Measurements from ENCODE around the gene RAF1. TPM values are rescaled to one million over a fixed set of nuclear protein-coding genes. Genes with fewer than 3 reads are reported as not detected.

Gene RAF1
- total and polyA plus RNA-seq, 2 of the 13 experiments (the other 11 are each of a cell fraction or from before 2014, with no cell fraction given) = 72.2 to 91.4 TPM

DNA sequence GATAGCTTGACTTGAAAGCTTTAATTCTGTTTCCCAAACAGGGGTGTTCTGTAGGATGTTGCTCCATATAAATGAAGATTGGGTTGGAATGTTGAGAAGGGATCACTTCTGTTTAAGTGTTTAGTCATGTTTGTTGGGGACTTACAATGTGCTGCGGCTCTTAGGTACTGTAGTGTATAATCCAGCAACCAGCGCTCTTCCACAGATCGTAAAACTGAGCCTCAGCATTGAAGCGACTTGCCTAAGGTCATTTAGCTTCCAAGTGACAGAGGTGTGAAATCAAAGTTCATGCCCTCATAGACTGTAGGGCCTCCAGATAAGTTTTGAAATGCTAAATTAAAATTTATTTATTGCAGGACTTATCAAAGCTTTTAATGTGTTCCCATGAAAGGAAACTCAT is 105.2 kb downstream of the RAF1 start:
- H3K4me3 ChIP-seq (replicated peaks in 1 of 3; ENCODE audit: insufficient read depth in 1 of 3, low read depth in 2 of 3, low read length in 3 of 3) = peak overlapping the region; percentile 88 to 97 (median 91)
- peaks cover 49% of the 10 kb centered on the region for H4K20me1 ChIP-seq (ENCODE audit: insufficient read depth, low read length)
- H3K36me3 ChIP-seq (replicated peaks in 1 of 2; ENCODE audit: control insufficient read depth in 1 of 2, insufficient read depth in 2 of 2, low read length in 2 of 2) = no peaks in the 10 kb centered on the region
- peak overlapping the region; percentile 88 for H3K4me2 ChIP-seq (ENCODE audit: low read depth, low read length)
- FAIRE-seq (no peak), ATAC-seq (no peak), DNase-seq (ENCODE audit: low spot score) (no peak)
- TF ChIP-seq ZNF350 (CRISPR knock-in tag; IDR thresholded peaks at IDR 0.05; ENCODE audit: borderline replicate concordance, low read depth) = no peak
- no peak for TF ChIP-seq ZNF549 (CRISPR knock-in tag; IDR thresholded peaks at IDR 0.05)
- no peak for TF ChIP-seq PCBP1 (IDR thresholded peaks at IDR 0.05; ENCODE audit: borderline replicate concordance, low read depth, low read length)
- TF ChIP-seq, protein P1, sequence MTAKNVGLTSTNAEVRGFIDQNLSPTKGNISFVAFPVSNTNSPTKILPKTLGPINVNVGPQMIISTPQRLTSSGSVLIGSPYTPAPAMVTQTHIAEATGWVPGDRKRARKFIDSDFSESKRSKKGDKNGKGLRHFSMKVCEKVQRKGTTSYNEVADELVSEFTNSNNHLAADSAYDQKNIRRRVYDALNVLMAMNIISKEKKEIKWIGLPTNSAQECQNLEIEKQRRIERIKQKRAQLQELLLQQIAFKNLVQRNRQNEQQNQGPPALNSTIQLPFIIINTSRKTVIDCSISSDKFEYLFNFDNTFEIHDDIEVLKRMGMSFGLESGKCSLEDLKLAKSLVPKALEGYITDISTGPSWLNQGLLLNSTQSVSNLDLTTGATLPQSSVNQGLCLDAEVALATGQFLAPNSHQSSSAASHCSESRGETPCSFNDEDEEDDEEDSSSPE (CRISPR knock-in tag; IDR thresholded peaks at IDR 0.05) = no peak
- no peak for TF ChIP-seq RARA (CRISPR knock-in tag; IDR thresholded peaks at IDR 0.05)
- TF ChIP-seq NBN (conservative IDR thresholded peaks at IDR 0.05) = no peak
- H2AFZ ChIP-seq (ENCODE audit: low read length) = no peak overlapping the region
- H3K27me3 ChIP-seq (ENCODE audit: control insufficient read depth in 1 of 2, insufficient read depth in 2 of 2, low read length in 2 of 2) = no peaks in the 10 kb centered on the region; a peak in 1 of 5 replicates
- in situ Hi-C loops (cut with HindIII; ENCODE audit: extremely low pct_ligation_motif_present, low pct_unique_long_range_greater_than_20kb) = no loop called here
- peak overlapping the region; percentile 94 for H3K27ac ChIP-seq (ENCODE audit: extremely low read length, insufficient read depth, low read length)
- BruUV-seq (replicated peaks) = no TSS peak
- intact Hi-C loops (cut with micrococcal nuclease; ENCODE audit: unreplicated experiment) = loop anchor here (5.0 kb wide), 1 partner anchor 104 kb away; the partner anchor contains the start of gene RAF1
- peaks cover 59% of the 10 kb centered on the region for H3K4me1 ChIP-seq (ENCODE audit: insufficient read depth, low read length)
- CTCF ChIA-PET (ENCODE audit: low intra/inter-chr PET ratio, low total read pairs) = no interaction called here
- H3K9me3 ChIP-seq (ENCODE audit: low read length) = no peaks in the 10 kb centered on the region
- WGBS (ENCODE audit: low lambda C conversion rate) = 37% methylated on average over 4 of the region's 4 CpGs
- POLR2A ChIA-PET = no interaction called here
- H3K9ac ChIP-seq (ENCODE audit: insufficient read depth, low read depth, low read length) = peak overlapping the region; percentile 94
- H3K79me2 ChIP-seq (ENCODE audit: insufficient read depth, low read length) = peaks cover 65% of the 10 kb centered on the region

DNA sequence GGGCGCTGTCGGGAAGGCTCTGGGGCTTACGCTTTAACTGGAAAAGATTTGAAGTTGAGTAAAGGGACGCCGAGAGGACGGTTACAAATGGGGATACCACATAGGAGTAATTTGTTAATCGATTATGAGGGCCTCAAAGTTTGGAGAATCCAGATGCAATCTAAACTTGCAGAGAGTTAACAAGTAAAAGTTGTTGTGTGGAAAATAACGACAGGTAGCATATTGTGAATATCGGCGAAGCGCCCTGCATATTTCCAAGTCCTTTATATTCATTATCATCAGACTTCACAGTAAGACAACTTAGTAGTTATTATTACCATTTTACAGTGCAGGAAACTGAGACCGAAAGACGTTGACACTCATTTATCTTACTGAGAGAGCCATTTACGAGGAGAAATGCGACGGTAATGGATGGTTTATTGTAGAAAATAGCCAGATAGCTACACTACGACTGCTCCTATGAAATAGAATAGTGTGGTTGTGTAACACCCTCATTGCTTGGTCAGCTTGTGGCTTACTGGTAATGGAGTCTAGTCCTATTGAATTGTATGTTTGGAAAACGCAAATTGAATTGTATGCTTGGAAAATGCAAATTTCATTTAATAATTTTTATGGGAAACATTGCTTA is 106.3 kb downstream of the RAF1 start:
- Histone ChIP-seq H3K36me3 (replicated peaks in 1 of 2; ENCODE audit: control insufficient read depth in 1 of 2, insufficient read depth in 2 of 2, low read length in 2 of 2) (no peaks in the 10 kb centered on the region), H3K4me1 (ENCODE audit: insufficient read depth, low read length) (peaks cover 49% of the 10 kb centered on the region), H4K20me1 (ENCODE audit: insufficient read depth, low read length) (peaks cover 43% of the 10 kb centered on the region), H3K9me3 (ENCODE audit: low read length) (no peaks in the 10 kb centered on the region), H3K4me2 (ENCODE audit: low read depth, low read length) (peak overlapping the region; percentile 88), H3K9ac (ENCODE audit: insufficient read depth, low read depth, low read length) (peak overlapping the region; percentile 94), H3K27ac (ENCODE audit: extremely low read length, insufficient read depth, low read length) (peak overlapping the region; percentile 94), H3K27me3 (ENCODE audit: control insufficient read depth in 1 of 2, insufficient read depth in 2 of 2, low read length in 2 of 2) (no peaks in the 10 kb centered on the region; a peak in 1 of 5 replicates), H2AFZ (ENCODE audit: low read length) (no peak overlapping the region), H3K4me3 (replicated peaks in 1 of 3; ENCODE audit: insufficient read depth in 1 of 3, low read depth in 2 of 3, low read length in 3 of 3) (peak overlapping the region; percentile 88 to 97 (median 91)), H3K79me2 (ENCODE audit: insufficient read depth, low read length) (peaks cover 57% of the 10 kb centered on the region)
- intact Hi-C loops (cut with micrococcal nuclease; ENCODE audit: unreplicated experiment) = loop anchor here (5.0 kb wide), 1 partner anchor 105 kb away; the partner anchor contains the start of gene RAF1
- WGBS (ENCODE audit: low lambda C conversion rate) = 1% methylated on average over 18 of the region's 18 CpGs
- ChIA-PET POLR2A (interaction anchor here (0.6 kb wide), 1 partner anchor 115 kb away, joined by 3 read pairs; no protein-coding TSS in a partner anchor), CTCF (ENCODE audit: low intra/inter-chr PET ratio, low total read pairs) (no interaction called here)
- peak; percentile 60 for FAIRE-seq
- in situ Hi-C loops (cut with HindIII; ENCODE audit: extremely low pct_ligation_motif_present, low pct_unique_long_range_greater_than_20kb) = no loop called here
- BruUV-seq (replicated peaks) = TSS peak; percentile 57
- DNase-seq (ENCODE audit: low spot score) = peak; percentile 49
- peak; percentile 56 for ATAC-seq
- TF ChIP-seq ZNF260 (CRISPR knock-in tag; IDR thresholded peaks at IDR 0.05; ENCODE audit: borderline replicate concordance, low read depth) (no peak), PHF5A (CRISPR knock-in tag; IDR thresholded peaks at IDR 0.05; ENCODE audit: low read depth, unreplicated experiment) (peak; percentile 15), ETV5 (CRISPR knock-in tag; IDR thresholded peaks at IDR 0.05; ENCODE audit: borderline replicate concordance) (no peak), DMAP1 (CRISPR knock-in tag; IDR thresholded peaks at IDR 0.05) (peak; percentile 12; the same call in 1 of the 2 replicates), ZNF589 (CRISPR knock-in tag; conservative IDR thresholded peaks at IDR 0.05) (0 out of 2 replicates have a peak, but pooled peaks have one; percentile 26), ZNF879 (CRISPR knock-in tag; IDR thresholded peaks at IDR 0.05) (no peak), IRX3 (CRISPR knock-in tag; IDR thresholded peaks at IDR 0.05; ENCODE audit: borderline replicate concordance, low read depth) (no peak), ZNF775 (CRISPR knock-in tag; IDR thresholded peaks at IDR 0.05; ENCODE audit: borderline replicate concordance) (no peak), ZNF773 (CRISPR knock-in tag; IDR thresholded peaks at IDR 0.05; ENCODE audit: borderline replicate concordance) (no peak)
- TF ChIP-seq, protein P2, sequence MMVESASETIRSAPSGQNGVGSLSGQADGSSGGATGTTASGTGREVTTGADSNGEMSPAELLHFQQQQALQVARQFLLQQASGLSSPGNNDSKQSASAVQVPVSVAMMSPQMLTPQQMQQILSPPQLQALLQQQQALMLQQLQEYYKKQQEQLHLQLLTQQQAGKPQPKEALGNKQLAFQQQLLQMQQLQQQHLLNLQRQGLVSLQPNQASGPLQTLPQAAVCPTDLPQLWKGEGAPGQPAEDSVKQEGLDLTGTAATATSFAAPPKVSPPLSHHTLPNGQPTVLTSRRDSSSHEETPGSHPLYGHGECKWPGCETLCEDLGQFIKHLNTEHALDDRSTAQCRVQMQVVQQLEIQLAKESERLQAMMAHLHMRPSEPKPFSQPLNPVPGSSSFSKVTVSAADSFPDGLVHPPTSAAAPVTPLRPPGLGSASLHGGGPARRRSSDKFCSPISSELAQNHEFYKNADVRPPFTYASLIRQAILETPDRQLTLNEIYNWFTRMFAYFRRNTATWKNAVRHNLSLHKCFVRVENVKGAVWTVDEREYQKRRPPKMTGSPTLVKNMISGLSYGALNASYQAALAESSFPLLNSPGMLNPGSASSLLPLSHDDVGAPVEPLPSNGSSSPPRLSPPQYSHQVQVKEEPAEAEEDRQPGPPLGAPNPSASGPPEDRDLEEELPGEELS (CRISPR knock-in tag; IDR thresholded peaks at IDR 0.05) = no peak
